Stimulated activated naive B cell treated with anti-CD40 and anti-IgM and Interleukin-4, amounts not matched to agents 10 μg/mL and 1 μg/mL and 100 μg/mL, for 72 hours (primary cell): Measurements from ENCODE around the gene TTYH1.

ENCODE experiments used
- ATAC-seq, 2 donors: fragments of 150-1000 bp; cut with Tn5 transposase; replicated peaks; 2 replicates each; pipeline ENCODE4 v1.10.0; 2021; ENCODE audit warnings: moderate library complexity in 1 of 2
- DNase-seq: peaks from one replicate; pipeline ENCODE4 v3.0.0; 2021
- H3K27ac Mint-ChIP-seq: one replicate; pipeline ENCODE4 v1.8.0; 2022; ENCODE audit warnings: mild to moderate bottlenecking, mixed read lengths
- H3K27me3 Mint-ChIP-seq, 2 donors: one replicate each; pipeline ENCODE4 v1.8.0; 2022; ENCODE audit warnings: mixed read lengths in 2 of 2
- H3K36me3 Mint-ChIP-seq, 2 donors: one replicate each; pipeline ENCODE4 v1.8.0; 2022; ENCODE audit warnings: mixed read lengths in 2 of 2, mild to moderate bottlenecking in 1 of 2
- H3K4me1 Mint-ChIP-seq, 2 donors: one replicate each; pipeline ENCODE4 v1.8.0; 2022; ENCODE audit warnings: mixed read lengths in 2 of 2, mild to moderate bottlenecking in 1 of 2
- H3K4me3 Mint-ChIP-seq, 2 donors: one replicate each; pipeline ENCODE4 v1.8.0; 2022; ENCODE audit warnings: mild to moderate bottlenecking in 2 of 2, mixed read lengths in 2 of 2, moderate library complexity in 1 of 2
- H3K9me3 Mint-ChIP-seq, 2 donors: one replicate each; pipeline ENCODE4 v1.8.0; 2022; ENCODE audit warnings: mixed read lengths in 2 of 2, mild to moderate bottlenecking in 1 of 2

Gene TTYH1

DNA sequence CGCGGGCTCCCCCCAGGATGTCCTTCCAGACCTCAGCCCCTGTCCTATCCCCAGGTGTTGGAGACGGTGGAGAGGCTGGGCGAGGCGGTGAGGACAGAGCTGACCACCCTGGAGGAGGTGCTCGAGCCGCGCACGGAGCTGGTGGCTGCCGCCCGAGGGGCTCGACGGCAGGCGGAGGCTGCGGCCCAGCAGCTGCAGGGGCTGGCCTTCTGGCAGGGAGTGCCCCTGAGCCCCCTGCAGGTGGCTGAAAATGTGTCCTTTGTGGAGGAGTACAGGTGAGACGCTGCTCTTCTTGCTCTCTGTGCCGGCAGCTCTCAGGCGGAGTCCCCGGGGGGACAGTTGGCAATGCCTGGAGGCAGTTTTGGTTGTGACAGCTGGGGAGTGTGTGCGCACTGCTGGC is 6.9 kb downstream of the TTYH1 start:
- Mint-ChIP-seq H3K4me1 (peaks cover 13 to 14% of the 10 kb centered on the region in 2 donors), H3K27me3 (peaks cover 61 to 81% of the 10 kb centered on the region in 2 donors), H3K27ac (no peak overlapping the region), H3K36me3 (no peaks in the 10 kb centered on the region), H3K9me3 (no peaks in the 10 kb centered on the region), H3K4me3 (no peak overlapping the region)
- DNase-seq (no peak), ATAC-seq (no peak)

DNA sequence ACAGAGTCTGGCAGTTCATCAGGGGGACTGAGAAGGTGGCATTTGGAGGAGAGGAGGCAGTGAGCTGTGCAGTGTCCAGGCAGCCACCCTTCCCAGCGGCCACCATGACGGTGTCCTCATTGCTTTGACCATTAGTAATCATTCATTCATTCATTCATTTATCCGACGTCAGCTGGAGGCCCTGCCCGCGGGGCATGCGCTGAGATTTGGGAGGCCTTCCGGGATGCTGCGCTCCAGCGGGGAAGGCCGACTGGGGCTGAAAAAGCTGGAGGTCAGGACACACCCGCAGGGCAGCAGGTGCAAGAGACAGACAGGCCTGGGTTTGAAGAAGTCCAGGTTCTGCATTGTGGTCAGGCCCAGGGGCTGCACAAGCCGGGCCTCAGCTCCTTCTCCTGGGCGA is 8.9 kb downstream of the TTYH1 start:
- H3K36me3 Mint-ChIP-seq = no peaks in the 10 kb centered on the region
- DNase-seq = no peak
- H3K9me3 Mint-ChIP-seq = no peaks in the 10 kb centered on the region
- no peak for ATAC-seq
- no peak overlapping the region for H3K4me3 Mint-ChIP-seq
- peaks cover 57 to 79% of the 10 kb centered on the region in 2 donors for H3K27me3 Mint-ChIP-seq
- no peak overlapping the region for H3K27ac Mint-ChIP-seq
- peaks cover 5 to 6% of the 10 kb centered on the region in 2 donors for H3K4me1 Mint-ChIP-seq

DNA sequence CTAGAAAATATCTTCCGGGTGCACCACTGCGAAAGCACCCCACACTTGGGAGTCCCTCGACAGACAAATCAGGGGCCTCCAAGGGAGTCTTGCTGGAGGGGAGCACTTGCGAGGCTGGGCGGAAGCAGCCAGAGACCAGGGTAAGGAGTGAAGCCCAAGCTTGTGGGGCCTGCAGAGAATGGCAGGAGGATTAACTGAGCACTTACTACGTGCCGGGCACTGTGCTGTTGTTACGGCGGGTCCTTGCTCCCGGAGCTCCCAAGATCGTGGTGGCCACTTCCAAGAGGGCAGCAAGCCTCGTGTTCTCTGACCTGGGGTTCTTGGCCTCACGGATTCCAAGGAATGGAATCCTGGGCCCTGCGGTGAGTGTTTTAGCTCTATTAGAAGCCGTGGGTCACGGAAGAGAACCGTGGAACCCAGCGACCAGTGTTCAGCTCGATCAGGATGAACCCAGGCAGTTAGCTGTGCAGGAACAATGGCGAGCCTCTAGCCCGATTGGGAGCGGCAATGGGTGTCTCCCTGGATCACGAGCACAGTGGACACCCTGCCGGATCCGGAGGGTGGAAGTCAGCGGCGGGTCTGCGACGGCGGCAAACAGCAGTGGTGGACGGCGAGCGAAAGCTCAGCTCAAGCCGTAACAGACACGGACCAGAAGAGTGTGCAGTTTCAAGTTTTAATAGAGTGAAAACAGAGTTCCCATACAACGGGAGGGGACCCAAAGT is 9.6 kb downstream of the TTYH1 start:
- H3K4me1 Mint-ChIP-seq = peaks cover 9 to 10% of the 10 kb centered on the region in 2 donors
- H3K36me3 Mint-ChIP-seq = no peaks in the 10 kb centered on the region
- H3K27me3 Mint-ChIP-seq = peaks cover 55 to 80% of the 10 kb centered on the region in 2 donors
- no peak overlapping the region for H3K27ac Mint-ChIP-seq
- H3K4me3 Mint-ChIP-seq = no peak overlapping the region
- DNase-seq (no peak), ATAC-seq (no peak)
- H3K9me3 Mint-ChIP-seq = no peaks in the 10 kb centered on the region

DNA sequence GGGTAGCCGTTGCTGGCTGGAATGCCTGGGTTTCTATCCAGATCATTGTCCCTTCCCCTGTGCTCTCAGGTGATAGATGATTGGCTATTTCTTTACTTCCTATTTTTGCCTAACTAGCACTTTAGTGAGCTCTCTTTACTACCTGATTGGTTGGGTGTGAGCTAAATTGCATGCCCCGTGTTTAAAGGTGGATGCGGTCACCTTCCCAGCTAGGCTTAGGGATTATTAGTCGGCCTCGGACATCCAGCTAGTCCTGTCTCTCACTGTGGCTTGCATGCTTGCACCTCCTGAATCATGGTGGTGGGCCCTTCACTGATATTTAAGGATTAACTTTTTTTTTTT is 10.1 kb downstream of the TTYH1 start:
- DNase-seq (no peak), ATAC-seq (no peak)
- H3K4me3 Mint-ChIP-seq = no peak overlapping the region
- H3K36me3 Mint-ChIP-seq = no peaks in the 10 kb centered on the region
- H3K4me1 Mint-ChIP-seq = peaks cover 11 to 15% of the 10 kb centered on the region in 2 donors
- H3K27ac Mint-ChIP-seq = no peak overlapping the region
- peaks cover 52 to 80% of the 10 kb centered on the region in 2 donors for H3K27me3 Mint-ChIP-seq
- no peaks in the 10 kb centered on the region for H3K9me3 Mint-ChIP-seq

DNA sequence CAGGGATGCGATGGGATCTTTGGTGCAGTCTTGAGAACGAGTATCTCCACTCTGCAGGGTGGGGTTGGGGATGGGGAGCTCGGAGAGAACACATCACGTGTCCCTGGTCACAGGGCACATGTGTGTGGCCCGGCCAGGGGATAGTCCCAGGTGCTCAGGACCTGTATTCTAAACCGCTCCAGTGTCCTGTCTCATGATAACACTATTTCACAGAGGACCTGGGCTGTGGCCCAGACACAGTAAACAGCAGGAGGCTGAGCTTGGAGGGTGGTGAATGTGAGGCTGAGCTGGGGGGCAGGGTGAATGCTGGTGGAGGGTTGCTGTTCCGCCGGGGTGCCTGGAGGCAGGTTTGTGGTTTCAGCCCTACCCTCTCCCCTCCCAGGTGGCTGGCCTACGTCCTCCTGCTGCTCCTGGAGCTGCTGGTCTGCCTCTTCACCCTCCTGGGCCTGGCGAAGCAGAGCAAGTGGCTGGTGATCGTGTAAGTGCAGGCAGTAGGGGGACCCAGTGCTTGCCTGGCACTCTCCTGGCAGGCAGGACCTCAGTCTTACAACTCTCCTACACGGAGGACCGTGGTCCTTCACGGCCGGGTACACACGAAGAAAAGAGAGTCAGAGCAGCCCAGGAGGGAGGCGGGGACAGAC is 11.1 kb downstream of the TTYH1 start:
- ATAC-seq (no peak), DNase-seq (no peak)
- Mint-ChIP-seq H3K4me3 (no peak overlapping the region), H3K27me3 (peaks cover 48 to 83% of the 10 kb centered on the region in 2 donors), H3K27ac (no peak overlapping the region), H3K4me1 (peaks cover 15 to 22% of the 10 kb centered on the region in 2 donors), H3K9me3 (no peaks in the 10 kb centered on the region), H3K36me3 (no peaks in the 10 kb centered on the region)

DNA sequence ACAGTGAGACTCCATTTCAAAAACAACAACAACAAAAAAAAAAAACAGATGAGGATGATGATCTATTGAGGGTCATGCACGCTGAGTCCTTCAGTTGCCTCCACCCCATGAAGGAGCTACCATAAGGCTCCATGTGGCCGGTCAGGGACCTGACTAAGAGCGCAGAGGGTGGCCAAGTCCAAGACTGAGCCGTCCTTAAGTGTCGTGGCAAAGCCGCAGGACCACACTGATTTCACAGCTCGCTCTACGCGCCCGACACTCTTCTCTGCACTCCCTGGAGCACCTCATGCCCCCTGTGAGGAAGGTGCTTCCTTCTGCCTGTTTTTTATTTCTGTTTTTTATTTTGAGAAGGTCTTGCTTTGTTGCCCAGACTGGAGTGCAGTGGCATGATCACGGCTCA is 12.3 kb downstream of the TTYH1 start:
- H3K9me3 Mint-ChIP-seq = no peaks in the 10 kb centered on the region
- DNase-seq (no peak), ATAC-seq (no peak)
- no peak overlapping the region for H3K27ac Mint-ChIP-seq
- H3K4me3 Mint-ChIP-seq = no peak overlapping the region
- H3K4me1 Mint-ChIP-seq = peaks cover 17 to 24% of the 10 kb centered on the region in 2 donors
- H3K36me3 Mint-ChIP-seq = no peaks in the 10 kb centered on the region
- peaks cover 48 to 76% of the 10 kb centered on the region in 2 donors for H3K27me3 Mint-ChIP-seq

DNA sequence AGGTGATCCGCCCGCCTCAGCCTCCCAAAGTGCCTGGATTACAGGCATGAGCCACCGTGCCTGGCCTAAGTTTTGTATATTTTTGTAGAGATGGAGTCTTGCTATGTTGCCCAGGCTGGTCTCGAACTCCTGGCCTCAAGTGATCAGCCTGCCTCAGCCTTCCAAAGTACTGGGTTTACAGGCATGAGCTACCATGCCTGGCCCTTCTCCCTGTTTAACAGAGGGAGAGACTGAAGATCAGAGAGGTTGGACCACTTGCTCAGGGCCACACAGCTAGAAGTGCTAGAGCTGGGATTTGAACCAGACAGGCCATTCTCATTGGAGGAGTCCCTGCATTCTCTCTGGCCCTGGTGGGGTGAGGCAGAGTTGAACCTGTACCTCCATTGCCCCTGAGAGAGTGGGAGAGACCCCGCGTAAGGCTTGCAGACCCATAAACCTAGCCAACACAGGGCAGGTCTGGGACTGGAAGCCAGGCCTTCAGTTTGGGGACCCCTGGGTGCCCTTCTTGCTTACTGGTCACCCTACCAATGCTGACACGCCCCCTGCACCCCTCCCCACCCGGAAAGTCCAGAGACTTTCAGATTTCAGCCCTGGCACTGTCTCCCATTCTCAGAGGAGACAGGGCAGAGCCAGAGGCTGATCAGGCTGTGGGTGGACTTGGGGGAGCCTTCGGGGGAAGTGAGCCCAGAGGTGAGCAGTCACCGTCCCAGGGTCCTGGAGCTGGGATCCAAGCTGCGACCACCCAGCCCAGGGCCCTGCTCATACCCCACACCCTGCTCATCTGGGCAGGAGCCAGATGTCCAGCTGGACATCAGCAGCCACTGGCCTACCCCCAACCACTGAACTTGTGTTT is 13.3 kb downstream of the TTYH1 start:
- Mint-ChIP-seq H3K27ac (peak overlapping the region; percentile 90), H3K27me3 (peaks cover 41 to 66% of the 10 kb centered on the region in 2 donors), H3K4me1 (peaks cover 17 to 24% of the 10 kb centered on the region in 2 donors), H3K9me3 (no peaks in the 10 kb centered on the region), H3K4me3 (peak overlapping the region in 1 of 2 donors; percentile 18), H3K36me3 (no peaks in the 10 kb centered on the region)
- no peak for ATAC-seq
- no peak for DNase-seq

DNA sequence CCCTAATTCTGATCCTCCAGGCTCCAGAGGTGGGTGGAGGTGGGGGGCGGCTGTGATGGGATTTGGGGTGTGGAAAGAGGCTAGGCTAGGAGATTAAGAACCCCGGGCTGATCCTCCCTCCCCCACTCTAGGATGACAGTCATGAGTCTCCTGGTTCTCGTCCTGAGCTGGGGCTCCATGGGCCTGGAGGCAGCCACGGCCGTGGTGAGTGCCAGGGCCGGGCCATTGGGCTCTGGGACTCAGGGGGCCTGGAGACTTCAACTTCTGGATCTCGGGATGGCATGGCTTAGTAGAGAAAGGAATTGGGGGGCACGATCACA is 13.9 kb downstream of the TTYH1 start:
- H3K27ac Mint-ChIP-seq = peak overlapping the region; percentile 90
- H3K36me3 Mint-ChIP-seq = peaks cover 0 to 3% of the 10 kb centered on the region in 2 donors
- H3K9me3 Mint-ChIP-seq = no peaks in the 10 kb centered on the region
- H3K4me1 Mint-ChIP-seq = peaks cover 17 to 29% of the 10 kb centered on the region in 2 donors
- H3K4me3 Mint-ChIP-seq = peak overlapping the region in 1 of 2 donors; percentile 18
- H3K27me3 Mint-ChIP-seq = peaks cover 38 to 64% of the 10 kb centered on the region in 2 donors
- no peak for DNase-seq
- ATAC-seq = no peak

DNA sequence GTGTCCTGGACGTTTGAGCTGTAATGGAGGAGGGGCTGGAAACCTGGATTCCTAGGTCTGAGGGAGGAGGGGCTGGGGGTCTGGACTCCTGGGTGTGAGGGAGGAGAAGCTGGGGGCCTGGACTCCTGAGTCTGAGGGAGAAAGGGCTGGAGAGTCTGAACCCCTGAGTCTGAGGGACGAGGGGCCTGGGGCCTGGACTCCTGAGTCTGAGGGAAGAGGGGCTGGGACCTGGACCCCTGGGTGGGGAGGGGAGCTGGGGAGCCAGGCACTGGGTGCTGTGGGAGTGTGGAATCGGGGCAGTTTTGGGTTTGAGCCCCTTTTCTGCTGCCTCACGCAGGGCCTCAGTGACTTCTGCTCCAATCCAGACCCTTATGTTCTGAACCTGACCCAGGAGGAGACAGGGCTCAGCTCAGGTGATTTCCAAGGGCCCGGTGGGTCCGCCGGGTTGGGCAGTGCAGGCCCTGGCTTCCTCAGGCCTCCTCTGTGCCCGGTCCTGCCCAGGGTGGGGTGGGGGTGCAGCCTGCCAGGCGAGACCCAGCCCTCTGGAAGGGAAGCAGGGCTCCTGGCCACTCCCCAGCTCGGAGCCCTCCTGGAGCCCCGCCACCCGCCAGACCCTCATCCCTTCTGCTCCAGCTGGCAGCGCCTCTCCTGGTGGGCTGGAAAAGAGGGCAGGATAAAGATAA is 14.4 kb downstream of the TTYH1 start:
- DNase-seq = no peak
- peak overlapping the region; percentile 18 to 30 for H3K4me3 Mint-ChIP-seq
- H3K4me1 Mint-ChIP-seq = peaks cover 17 to 32% of the 10 kb centered on the region in 2 donors
- H3K27ac Mint-ChIP-seq = peak overlapping the region; percentile 90
- no peak for ATAC-seq
- peaks cover 0 to 6% of the 10 kb centered on the region in 2 donors for H3K36me3 Mint-ChIP-seq
- peaks cover 32 to 62% of the 10 kb centered on the region in 2 donors for H3K27me3 Mint-ChIP-seq
- H3K9me3 Mint-ChIP-seq = no peaks in the 10 kb centered on the region

DNA sequence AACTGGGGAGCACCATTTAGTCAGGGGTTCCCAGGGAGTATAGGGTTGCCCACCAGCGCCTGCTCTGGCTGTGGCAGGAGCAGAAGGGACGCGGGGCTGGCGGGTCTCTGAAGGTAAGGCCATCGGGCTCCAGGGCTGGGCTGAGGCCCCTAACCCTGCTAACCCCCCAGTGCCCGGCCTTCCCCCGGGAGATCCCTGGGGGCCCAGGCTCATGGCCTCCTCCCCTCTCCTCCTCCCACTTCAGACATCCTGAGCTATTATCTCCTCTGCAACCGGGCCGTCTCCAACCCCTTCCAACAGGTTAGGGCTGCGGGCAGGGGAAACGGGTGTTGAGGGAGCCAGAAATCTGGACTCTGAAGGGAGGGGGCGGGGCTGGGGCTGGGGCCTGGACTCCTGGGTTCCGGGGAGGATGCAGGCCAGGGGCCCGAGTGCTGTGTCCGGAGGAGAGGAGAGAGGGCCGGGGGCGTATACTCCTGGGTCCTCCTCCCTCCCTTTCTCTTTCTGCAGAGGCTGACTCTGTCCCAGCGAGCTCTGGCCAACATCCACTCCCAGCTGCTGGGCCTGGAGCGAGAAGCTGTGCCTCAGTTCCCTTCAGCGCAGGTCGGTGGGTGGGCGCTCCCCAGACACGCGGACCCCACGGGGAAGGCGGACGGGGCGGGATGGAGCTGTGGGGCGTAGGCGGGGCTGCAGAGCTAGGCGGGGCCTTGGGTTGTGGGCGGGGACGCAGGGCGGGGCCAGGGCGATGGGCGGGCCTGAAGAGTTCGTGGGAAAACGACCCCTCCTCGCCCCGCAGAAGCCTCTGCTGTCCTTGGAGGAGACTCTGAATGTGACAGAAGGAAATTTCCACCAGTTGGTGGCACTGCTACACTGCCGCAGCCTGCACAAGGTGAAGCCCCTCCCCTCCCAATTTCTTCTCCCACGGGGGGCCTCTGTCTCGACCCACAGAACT is 15.3 kb downstream of the TTYH1 start:
- no peak for DNase-seq
- Mint-ChIP-seq H3K9me3 (no peaks in the 10 kb centered on the region), H3K4me1 (peaks cover 20 to 38% of the 10 kb centered on the region in 2 donors), H3K27me3 (peaks cover 23 to 54% of the 10 kb centered on the region in 2 donors), H3K36me3 (peaks cover 3 to 10% of the 10 kb centered on the region in 2 donors), H3K27ac (peak overlapping the region; percentile 25), H3K4me3 (peak overlapping the region; percentile 43 to 72)
- ATAC-seq = peak; percentile 68 to 74

DNA sequence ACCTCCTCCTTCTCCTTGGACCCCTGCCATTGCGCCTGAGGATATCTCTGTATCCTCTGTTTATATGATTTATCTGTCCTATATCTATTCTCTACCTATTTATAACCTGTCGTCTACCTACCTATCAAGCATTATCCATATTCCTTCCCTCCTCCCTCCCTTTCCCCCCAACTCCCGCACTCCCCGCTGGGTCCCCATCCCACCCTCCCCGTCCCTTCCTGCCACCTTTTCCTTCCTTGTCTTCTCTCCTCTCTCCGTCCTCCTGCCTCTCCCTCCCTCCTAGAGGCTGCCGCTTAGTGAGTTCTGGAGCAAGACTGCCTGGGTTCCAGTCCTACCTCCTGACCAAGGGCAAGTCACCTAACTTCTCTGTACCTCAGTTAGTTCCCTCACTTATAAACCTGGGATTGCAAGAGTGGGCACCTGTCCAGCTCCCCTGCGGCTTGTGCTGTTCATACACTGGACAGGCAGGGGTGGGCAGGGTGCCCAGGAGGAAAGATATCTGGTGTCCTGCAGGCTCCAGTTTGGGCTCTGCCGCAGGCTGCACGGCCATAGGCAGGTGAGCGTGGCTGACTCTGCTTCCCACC is 16.1 kb downstream of the TTYH1 start:
- Mint-ChIP-seq H3K9me3 (no peaks in the 10 kb centered on the region), H3K27ac (peak overlapping the region; percentile 44), H3K4me1 (peaks cover 20 to 41% of the 10 kb centered on the region in 2 donors), H3K36me3 (peaks cover 3 to 13% of the 10 kb centered on the region in 2 donors), H3K4me3 (peak overlapping the region; percentile 56 to 72), H3K27me3 (peaks cover 18 to 46% of the 10 kb centered on the region in 2 donors)
- no peak for ATAC-seq
- no peak for DNase-seq

DNA sequence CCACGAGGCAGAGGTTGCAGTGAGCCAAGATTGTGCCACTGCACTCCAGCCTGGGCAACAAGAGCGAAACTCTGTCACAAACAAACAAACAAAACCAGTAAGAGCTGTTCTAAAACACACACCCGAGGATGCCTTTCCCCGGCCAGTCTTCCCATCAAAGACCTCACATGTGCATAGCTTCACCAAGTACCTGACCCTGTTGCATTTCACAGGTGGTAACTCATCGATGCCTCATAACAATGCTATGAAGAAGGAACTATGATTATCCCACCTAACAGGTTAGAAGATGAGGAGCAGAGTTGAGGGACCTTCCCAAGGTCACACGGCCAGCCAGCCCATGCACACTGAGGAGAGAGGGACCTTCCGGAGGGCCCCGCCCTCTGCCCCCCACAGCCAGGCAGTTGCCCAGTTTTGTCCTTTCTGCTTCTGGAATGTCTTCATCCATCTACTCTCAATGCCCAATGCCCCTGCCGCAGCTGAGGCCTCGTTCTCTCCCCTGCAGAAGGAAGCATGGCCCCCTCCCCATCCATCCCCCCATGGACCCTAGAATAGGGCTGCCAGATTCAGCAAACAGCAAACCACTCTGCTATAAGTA is 17.0 kb downstream of the TTYH1 start:
- ATAC-seq = no peak
- Mint-ChIP-seq H3K27me3 (peaks cover 13 to 40% of the 10 kb centered on the region in 2 donors), H3K4me3 (no peak overlapping the region), H3K4me1 (peaks cover 17 to 46% of the 10 kb centered on the region in 2 donors), H3K9me3 (no peaks in the 10 kb centered on the region), H3K36me3 (peaks cover 5 to 20% of the 10 kb centered on the region in 2 donors), H3K27ac (peak overlapping the region; percentile 74)
- DNase-seq = no peak

DNA sequence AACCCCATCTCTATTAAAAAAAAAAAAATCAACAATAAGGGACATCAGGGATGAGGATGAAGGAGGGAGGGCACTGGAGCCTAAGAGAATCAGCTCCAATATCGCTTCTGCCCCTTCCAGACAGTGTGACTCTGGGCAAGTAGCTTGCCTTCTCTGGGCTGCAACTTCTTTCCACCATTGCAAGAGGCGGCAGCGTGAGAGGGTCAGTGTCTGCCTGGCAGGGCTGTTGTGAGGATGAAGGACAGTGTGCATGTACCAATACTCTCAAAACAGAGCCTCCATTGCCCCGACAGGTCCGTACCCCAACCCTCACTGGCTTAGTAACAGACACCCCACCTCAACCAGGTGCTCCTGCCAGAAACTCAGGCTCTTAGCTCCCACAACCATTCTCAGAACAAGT is 18.4 kb downstream of the TTYH1 start:
- Mint-ChIP-seq H3K4me3 (no peak overlapping the region), H3K36me3 (peaks cover 5 to 20% of the 10 kb centered on the region in 2 donors), H3K4me1 (peaks cover 17 to 46% of the 10 kb centered on the region in 2 donors), H3K27ac (no peak overlapping the region), H3K27me3 (peaks cover 9 to 33% of the 10 kb centered on the region in 2 donors), H3K9me3 (no peaks in the 10 kb centered on the region)
- DNase-seq (no peak), ATAC-seq (no peak)
